C4-2B (cell line): ENCODE data around the gene CATSPER1.
A peak's percentile ranks its signal among the peaks of the same experiment; 100 is the strongest.
"Not testable (repeated sequence)": the region's sequence is repeated elsewhere in the genome, so short reads cannot be mapped to it uniquely, and the experiment has no call there.

ENCODE experiments used
- H3K27ac ChIP-seq: fragments of 450-650 bp; 2 replicates; pipeline ENCODE4 v1.5.1; 2017
- ZFX ChIP-seq: fragments of 450-650 bp; IDR thresholded peaks from 2 replicates; pipeline ENCODE4 v1.6.1; 2017
- TF ChIP-seq, protein P1 (sequence below): fragments of 450-650 bp; conservative IDR thresholded peaks from 2 replicates; pipeline ENCODE4 v1.5.1; 2017; ENCODE audit warnings: mild to moderate bottlenecking

CATSPER1 gene

DNA sequence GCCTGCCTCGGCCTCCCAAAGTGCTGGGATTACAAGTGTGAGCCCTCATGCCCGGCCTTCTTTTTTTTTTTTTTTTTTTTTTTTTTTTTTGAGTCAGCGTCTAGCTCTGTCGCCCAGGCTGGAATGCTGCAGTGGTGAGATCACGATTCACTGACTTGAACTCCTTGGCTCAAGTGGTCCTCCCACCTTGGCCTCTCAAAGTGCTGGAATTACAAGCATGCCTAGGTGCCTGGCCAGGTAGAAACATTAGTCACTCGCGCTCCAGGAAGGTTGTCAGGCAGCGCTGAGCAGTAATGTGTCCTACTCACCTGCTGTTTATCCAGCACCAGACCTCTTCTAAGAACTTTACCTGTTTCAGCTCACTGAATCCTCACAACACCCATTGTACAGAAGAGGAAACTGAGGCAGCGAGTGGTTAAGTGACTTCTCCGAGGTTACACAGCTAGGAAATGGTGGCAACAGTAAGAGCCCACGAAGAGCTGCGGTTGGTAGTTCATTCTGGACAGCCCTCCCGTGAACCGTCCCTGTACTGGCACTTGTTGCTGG is 15.0 kb downstream of the CATSPER1 start:
- no peak for TF ChIP-seq ZFX
- TF ChIP-seq, protein P1, sequence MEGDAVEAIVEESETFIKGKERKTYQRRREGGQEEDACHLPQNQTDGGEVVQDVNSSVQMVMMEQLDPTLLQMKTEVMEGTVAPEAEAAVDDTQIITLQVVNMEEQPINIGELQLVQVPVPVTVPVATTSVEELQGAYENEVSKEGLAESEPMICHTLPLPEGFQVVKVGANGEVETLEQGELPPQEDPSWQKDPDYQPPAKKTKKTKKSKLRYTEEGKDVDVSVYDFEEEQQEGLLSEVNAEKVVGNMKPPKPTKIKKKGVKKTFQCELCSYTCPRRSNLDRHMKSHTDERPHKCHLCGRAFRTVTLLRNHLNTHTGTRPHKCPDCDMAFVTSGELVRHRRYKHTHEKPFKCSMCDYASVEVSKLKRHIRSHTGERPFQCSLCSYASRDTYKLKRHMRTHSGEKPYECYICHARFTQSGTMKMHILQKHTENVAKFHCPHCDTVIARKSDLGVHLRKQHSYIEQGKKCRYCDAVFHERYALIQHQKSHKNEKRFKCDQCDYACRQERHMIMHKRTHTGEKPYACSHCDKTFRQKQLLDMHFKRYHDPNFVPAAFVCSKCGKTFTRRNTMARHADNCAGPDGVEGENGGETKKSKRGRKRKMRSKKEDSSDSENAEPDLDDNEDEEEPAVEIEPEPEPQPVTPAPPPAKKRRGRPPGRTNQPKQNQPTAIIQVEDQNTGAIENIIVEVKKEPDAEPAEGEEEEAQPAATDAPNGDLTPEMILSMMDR: no peak
- no peak overlapping the region for H3K27ac ChIP-seq

DNA sequence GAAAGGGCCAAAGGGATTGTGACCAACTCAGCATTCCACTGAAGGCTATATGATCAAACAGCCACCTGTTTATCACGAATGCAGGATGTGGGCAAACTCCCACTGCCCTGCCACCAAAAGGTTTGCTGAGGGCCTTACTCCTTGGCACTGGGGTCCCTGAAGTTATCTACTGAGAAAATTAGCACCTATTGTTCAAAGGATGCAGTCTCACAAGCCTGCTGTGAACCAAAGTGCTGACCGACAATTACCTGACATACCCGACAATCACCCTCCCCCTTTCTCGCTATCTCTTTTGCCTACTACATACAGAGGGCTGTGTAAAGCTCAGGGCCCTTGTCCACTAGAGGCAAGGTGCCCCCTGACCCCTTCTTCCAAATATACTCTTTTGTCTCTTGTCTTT is 16.2 kb downstream of the CATSPER1 start:
- H3K27ac ChIP-seq: not testable (repeated sequence)

DNA sequence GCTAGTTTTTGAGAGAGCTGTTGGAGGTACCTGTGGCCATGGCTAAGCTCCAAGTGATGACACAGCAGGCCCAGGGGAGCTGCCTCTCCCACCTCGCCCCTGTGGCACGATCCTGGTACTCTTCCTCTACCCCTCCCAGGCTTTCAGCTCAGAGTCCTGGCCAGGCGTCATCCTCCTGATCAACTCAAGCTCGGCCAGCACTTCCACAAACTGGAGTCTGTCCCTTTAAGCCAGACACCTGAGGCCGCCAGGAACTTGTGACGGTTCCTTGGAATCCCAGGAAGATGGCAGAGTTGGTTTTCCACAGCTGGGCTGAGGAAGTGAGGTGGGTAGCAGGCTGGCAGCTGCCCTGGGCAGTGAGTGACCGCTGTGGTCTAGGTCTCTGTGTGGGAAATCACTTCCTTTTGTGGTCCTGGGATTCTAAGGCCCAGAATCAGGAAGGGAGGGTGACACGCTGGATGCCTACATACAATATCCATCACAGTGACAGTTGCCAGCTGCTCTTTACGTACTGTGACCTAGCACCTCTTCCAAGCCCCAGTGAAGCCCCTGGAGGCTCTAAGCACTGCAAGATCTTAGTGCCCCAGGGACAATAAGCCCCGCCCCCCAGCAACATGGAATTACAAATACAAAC is 17.7 kb downstream of the CATSPER1 start:
- no peak for TF ChIP-seq ZFX
- TF ChIP-seq, protein P1: no peak
- H3K27ac ChIP-seq: no peak overlapping the region

DNA sequence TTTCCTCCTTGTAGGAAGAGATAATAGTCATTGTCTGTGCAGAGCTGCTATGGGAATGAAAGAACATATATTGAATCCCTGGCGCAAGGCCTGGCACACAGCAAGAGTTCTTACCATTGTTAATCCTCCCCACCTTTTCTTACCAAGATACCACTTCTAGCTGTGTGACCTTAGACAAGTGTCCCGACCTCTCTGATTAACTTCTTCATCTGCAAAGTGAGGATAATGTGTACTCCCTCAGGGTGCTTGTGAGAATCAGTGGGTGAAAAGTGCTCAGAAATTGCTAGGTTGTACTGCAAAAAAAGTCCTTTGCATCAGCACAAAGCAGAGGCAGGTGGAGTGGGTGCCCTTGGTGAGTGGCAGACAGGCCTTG is 18.2 kb downstream of the CATSPER1 start:
- TF ChIP-seq, protein P1: no peak
- no peak for TF ChIP-seq ZFX
- H3K27ac ChIP-seq: no peak overlapping the region

DNA sequence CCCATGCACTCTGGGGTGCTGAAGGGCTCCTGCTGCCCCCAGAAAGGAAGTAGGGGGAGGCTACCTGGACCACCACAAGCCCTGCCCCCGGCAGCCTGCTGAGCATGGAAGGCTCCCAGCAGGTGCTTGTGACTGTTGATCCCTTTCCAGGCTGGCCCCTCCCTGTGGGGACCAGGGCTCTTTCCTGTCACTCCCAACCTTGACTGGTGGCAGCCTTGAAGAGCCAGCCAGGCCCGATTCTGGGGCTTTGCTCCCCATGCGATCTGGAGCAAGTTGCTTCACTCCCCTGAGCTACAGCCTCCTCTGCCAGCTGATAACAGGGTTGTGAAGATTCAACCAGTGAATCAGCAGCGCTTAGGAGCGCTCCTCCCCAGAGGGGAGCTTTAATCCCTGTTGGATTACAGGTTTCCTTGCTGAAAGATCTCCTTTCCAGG is 19.1 kb downstream of the CATSPER1 start:
- no peak for TF ChIP-seq ZFX
- TF ChIP-seq, protein P1: no peak
- H3K27ac ChIP-seq: no peak overlapping the region

DNA sequence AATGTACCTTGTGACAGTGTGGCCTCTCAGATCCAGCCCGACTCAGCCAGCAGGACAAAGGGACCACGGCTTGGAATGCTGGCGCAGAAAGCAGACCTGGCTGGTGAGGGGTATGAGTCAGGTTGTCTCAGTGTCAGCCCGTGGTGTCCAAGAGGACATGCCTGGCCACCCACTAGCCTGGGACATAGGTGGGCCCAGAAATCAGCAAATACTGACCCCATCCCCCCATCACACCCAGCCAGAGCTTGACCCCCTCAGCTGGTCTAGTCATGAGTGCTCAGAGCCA is 19.4 kb downstream of the CATSPER1 start:
- no peak for TF ChIP-seq ZFX
- TF ChIP-seq, protein P1: no peak
- H3K27ac ChIP-seq: no peak overlapping the region

DNA sequence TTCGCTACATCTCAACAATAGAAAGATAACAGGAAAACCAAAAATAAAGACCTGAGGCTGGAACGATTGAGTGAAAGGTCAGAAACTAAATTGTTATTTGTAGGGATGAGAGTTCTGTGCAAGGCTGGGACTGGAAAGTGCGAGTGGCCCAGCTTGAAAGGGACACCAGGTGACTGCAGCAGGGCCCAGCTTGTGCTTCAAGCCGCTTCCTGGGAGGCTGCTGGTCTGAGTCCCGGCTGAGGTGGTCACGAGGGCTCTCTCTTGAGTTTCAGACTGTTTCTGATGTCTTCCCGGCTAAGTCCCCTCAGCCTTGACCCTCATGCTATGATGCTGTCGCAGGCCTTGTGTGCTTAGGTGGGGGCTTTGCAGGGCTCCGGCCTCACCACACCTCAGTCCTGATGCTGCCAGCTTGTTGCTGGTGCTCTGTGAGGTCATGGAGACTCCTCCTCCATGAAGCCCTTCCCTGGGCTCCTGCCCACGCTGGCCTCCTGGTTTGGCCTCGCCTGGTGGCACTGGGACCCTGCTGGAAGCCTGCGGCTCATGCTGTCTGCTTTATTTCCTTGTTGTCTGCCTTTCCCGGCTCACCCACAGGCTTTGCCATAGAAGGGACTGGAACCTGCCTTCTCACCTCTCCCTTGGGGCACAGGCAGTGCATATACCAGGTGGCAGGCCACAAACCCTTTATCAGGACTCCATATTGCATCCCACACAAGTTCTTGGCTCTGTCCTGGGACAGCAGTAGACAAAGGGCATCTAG is 20.0 kb downstream of the CATSPER1 start:
- TF ChIP-seq, protein P1: no peak
- TF ChIP-seq ZFX: no peak
- H3K27ac ChIP-seq: no peak overlapping the region

DNA sequence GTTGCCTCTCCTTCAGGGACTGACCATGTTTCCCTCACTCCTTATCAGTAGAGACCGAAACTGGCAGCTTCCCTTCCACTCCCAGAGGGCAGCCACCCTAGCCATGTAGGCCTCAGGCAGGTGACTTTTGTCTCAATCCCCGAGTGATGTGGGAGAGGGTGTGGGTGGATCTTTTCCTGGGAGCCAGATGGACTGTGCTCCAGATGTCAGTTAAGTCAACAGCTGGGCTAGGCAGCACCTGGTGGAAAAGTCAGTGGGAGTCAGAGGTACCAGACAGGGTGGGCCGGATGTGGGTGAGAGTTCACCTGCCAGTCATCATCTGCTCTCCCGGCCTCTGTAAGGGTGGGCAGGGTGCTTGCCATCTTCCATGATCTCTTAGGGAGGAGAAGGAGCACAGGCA is 22.1 kb downstream of the CATSPER1 start:
- TF ChIP-seq ZFX: no peak
- TF ChIP-seq, protein P1: no peak
- peak overlapping the region; percentile 84 for H3K27ac ChIP-seq
